Osteoblast (primary cell): ENCODE results near the gene H2BW2. TPM values are rescaled to one million over a fixed set of nuclear protein-coding genes. Genes with fewer than 3 reads are reported as not detected.
"Not testable (repeated sequence)": the region's sequence is repeated elsewhere in the genome, so short reads cannot be mapped to it uniquely, and the experiment has no call there.

ENCODE experiments used
- DNase-seq: peaks from one replicate; pipeline ENCODE4 v3.0.0; 2011; ENCODE audit warnings: low spot score, mixed read lengths; ENCODE audit not compliant: insufficient read length; ENCODE audit errors: missing footprints
- H2AFZ ChIP-seq: 2 replicates; pipeline ENCODE4 v1.6.0; 2011; ENCODE audit warnings: mild to moderate bottlenecking, low read length
- H3K27ac ChIP-seq: 2 replicates; pipeline ENCODE4 v1.5.1; 2011; ENCODE audit warnings: mild to moderate bottlenecking, low read depth, low read length, moderate library complexity
- H3K27me3 ChIP-seq: 2 replicates; pipeline ENCODE4 v1.6.0; 2012; ENCODE audit warnings: mild to moderate bottlenecking, control low read depth, inconsistent platforms, low read length, moderate library complexity; ENCODE audit not compliant: insufficient read depth
- H3K36me3 ChIP-seq: 2 replicates; pipeline ENCODE4 v1.5.1; 2011; ENCODE audit warnings: mild to moderate bottlenecking, low read length, control low read depth, moderate library complexity; ENCODE audit not compliant: insufficient read depth
- H3K4me1 ChIP-seq: 2 replicates; pipeline ENCODE4 v1.5.1; 2011; ENCODE audit warnings: mild to moderate bottlenecking, low read length, control low read depth, moderate library complexity; ENCODE audit not compliant: insufficient read depth
- H3K4me2 ChIP-seq: 2 replicates; pipeline ENCODE4 v1.6.0; 2011; ENCODE audit warnings: mild to moderate bottlenecking, low read length; ENCODE audit not compliant: insufficient read depth
- H3K4me3 ChIP-seq: fragments of 200-600 bp; sonication (generic); 3 replicates; pipeline ENCODE4 v1.5.1; 2012; ENCODE audit warnings: mild to moderate bottlenecking, low read length, inconsistent platforms; ENCODE audit not compliant: insufficient read depth
- H3K79me2 ChIP-seq: 2 replicates; pipeline ENCODE4 v1.6.0; 2012; ENCODE audit warnings: mild to moderate bottlenecking, low read length, control low read depth, inconsistent platforms; ENCODE audit not compliant: insufficient read depth
- H3K9me3 ChIP-seq: 2 replicates; pipeline ENCODE4 v1.5.1; 2011; ENCODE audit warnings: low read depth, low read length, control low read depth
- H4K20me1 ChIP-seq: 2 replicates; pipeline ENCODE4 v1.6.0; 2012; ENCODE audit warnings: mild to moderate bottlenecking, low read length, control low read depth; ENCODE audit not compliant: insufficient read depth
- CTCF ChIP-seq: IDR thresholded peaks from 2 replicates; pipeline ENCODE4 v1.5.1; 2011; ENCODE audit warnings: mild to moderate bottlenecking, low read depth, low read length, moderate library complexity; ENCODE audit errors: extremely low read depth
- total RNA-seq: library from RNA; depleted of rRNA; stranded (reverse); fragments of >200 nt; gene quantifications from 2 replicates; pipeline ENCODE4 v1.2.3, GENCODE V29; 2012

Gene H2BW2
- total RNA-seq, 1 donor: not detected

- Histone ChIP-seq H3K36me3 (no peaks in the 10 kb centered on the region), H3K4me3 (no peak overlapping the region), H3K27me3 (peaks cover 6% of the 10 kb centered on the region), H3K4me1 (no peaks in the 10 kb centered on the region), H2AFZ (no peak overlapping the region), H3K9me3 (no peaks in the 10 kb centered on the region), H4K20me1 (no peaks in the 10 kb centered on the region), H3K4me2 (no peak overlapping the region), H3K79me2 (no peaks in the 10 kb centered on the region), H3K27ac (no peak overlapping the region)
- DNase-seq: no peak
- no peak for TF ChIP-seq CTCF
Measured at GRCh38 chrX:104045642-104046041, 5.9 kb downstream of the H2BW2 start.

GRCh38 chrX:104047171-104047570 is 7.4 kb downstream of the H2BW2 start:
- no peak overlapping the region for H3K4me2 ChIP-seq
- no peaks in the 10 kb centered on the region for H3K36me3 ChIP-seq
- no peaks in the 10 kb centered on the region for H4K20me1 ChIP-seq
- H3K79me2 ChIP-seq: no peaks in the 10 kb centered on the region
- no peaks in the 10 kb centered on the region for H3K9me3 ChIP-seq
- H2AFZ ChIP-seq: no peak overlapping the region
- no peak overlapping the region for H3K4me3 ChIP-seq
- no peak for DNase-seq
- H3K27me3 ChIP-seq: peaks cover 6% of the 10 kb centered on the region
- no peak for TF ChIP-seq CTCF
- no peaks in the 10 kb centered on the region for H3K4me1 ChIP-seq
- H3K27ac ChIP-seq: no peak overlapping the region

- H3K9me3 ChIP-seq, H3K27me3 ChIP-seq, DNase-seq, H2AFZ ChIP-seq, H3K4me1 ChIP-seq, H3K4me2 ChIP-seq, H3K36me3 ChIP-seq, H3K4me3 ChIP-seq, H3K79me2 ChIP-seq, H4K20me1 ChIP-seq, H3K27ac ChIP-seq: not testable (repeated sequence)
Measured at GRCh38 chrX:104054956-104055355, 15.2 kb downstream of the H2BW2 start.

GRCh38 chrX:104062636-104063035 is 22.9 kb downstream of the H2BW2 start:
- H3K27ac ChIP-seq, H3K79me2 ChIP-seq: not testable (repeated sequence)

GRCh38 chrX:104075778-104076445 is 36.2 kb downstream of the H2BW2 start, which contains the start of gene TMSB15C:
Gene TMSB15C, minus strand, starts transcription at chrX:104076236.
- H3K4me1 ChIP-seq, H3K27ac ChIP-seq, H3K27me3 ChIP-seq, DNase-seq, H3K36me3 ChIP-seq, H3K79me2 ChIP-seq, H3K4me2 ChIP-seq, H4K20me1 ChIP-seq, H3K9me3 ChIP-seq, H2AFZ ChIP-seq, H3K4me3 ChIP-seq: not testable (repeated sequence)

More at GRCh38 chrX:104062636-104063035, 22.9 kb downstream of the H2BW2 start:
- H2AFZ ChIP-seq, H3K4me1 ChIP-seq, H3K36me3 ChIP-seq, H3K9me3 ChIP-seq, H3K27me3 ChIP-seq, DNase-seq, H3K4me3 ChIP-seq, H3K4me2 ChIP-seq, H4K20me1 ChIP-seq: not testable (repeated sequence)

- not testable (repeated sequence) for H3K27ac ChIP-seq
Measured at GRCh38 chrX:104077854-104078253, 38.1 kb downstream of the H2BW2 start.

More at GRCh38 chrX:104077854-104078253, 38.1 kb downstream of the H2BW2 start:
- H4K20me1 ChIP-seq, H3K4me1 ChIP-seq, H2AFZ ChIP-seq, H3K27me3 ChIP-seq, H3K36me3 ChIP-seq, H3K9me3 ChIP-seq, DNase-seq, H3K79me2 ChIP-seq, H3K4me2 ChIP-seq, H3K4me3 ChIP-seq: not testable (repeated sequence)
